Measurements from ENCODE around the gene MIS12. TPM values are rescaled to one million over a fixed set of nuclear protein-coding genes. Genes with fewer than 3 reads are reported as not detected.

The MIS12 gene
- total and polyA plus RNA-seq, 2 of the 4 experiments (the other 2 are of a cell fraction): 7.5 to 11.7 TPM

DNA sequence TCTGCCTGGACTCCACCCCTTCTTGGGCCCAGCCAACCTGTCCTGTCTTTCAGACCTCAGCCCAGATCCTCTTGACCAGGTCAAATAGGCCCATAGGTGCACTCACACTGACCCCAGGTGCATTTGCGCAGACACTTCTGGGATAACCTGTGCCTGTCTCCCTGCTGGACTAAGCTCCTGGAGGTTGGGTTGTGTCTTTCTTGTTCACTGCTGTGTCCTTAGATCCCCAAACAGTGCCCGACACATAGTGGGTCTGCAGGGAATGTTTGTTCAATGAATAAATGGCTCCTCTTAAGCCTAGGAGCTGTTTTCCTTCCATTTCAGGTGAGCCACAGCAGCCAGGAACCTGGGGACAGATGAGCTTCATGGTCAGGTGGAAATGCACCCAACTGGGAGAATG lies 49.1 kb downstream of the MIS12 start (continued):
- TF ChIP-seq BHLHE40 (IDR thresholded peaks at IDR 0.05; ENCODE audit: low read depth, low read length) (no peak), MAFK (IDR thresholded peaks at IDR 0.05; ENCODE audit: low read depth, low read length) (no peak)

DNA sequence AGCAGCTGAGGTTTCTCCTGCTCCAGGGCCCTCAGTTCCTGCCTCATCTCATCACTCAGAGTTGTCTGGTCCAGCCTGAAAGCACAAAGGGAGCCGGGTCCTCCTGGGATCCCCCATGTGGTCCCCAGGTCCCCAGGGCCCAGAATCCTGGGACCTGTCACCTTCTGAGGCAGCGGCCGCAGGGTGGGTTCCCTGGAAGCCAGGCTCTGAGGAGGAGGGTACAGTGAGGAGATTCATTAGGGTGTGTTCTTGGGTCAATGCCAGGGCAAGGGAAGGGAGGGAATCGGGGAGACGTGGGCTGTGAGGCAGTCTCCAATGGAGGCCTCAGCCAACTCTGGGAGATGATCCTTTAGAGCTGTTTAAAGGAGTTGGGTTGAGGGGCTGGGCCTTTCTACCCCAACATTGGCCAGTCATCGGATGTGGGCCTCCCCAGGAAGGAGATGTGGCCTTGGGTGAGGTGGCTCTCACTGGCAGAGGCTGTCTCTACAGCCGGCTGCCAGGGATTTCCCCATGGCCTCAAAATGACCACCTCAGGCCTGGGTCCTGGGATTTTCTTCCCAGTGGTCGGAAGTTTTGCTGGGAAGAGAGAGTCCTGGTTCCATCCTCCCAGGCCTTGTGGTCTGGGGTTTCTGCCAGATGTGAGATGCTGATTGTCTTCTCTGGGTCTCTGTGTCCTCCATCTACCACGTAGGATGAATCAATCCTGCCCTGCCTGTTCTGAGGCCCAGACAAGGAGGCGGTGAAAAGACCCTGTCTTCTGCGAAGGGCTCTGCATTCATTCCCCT lies 50.7 kb downstream of the MIS12 start:
- intact Hi-C loops (cut with micrococcal nuclease) (no loop called here), dilution Hi-C loops (cut with HindIII; ENCODE audit: low sequenced_read_pairs, unreplicated experiment) (no loop called here), in situ Hi-C loops (cut with MboI; ENCODE audit: low sequenced_read_pairs) (no loop called here)
- no peak overlapping the region for H3K9ac ChIP-seq (ENCODE audit: low read depth, low read length)
- ChIA-PET POLR2A (ENCODE audit: unreplicated experiment) (no interaction called here), CTCF (no interaction called here)
- H3K4me2 ChIP-seq (ENCODE audit: low read depth, low read length): no peak overlapping the region
- no peak overlapping the region for H4K91ac ChIP-seq (ENCODE audit: insufficient read depth, low read depth, low read length)
- no peak overlapping the region for H4K5ac ChIP-seq (ENCODE audit: low read depth, low read length)
- H3K27me3 ChIP-seq (ENCODE audit: control insufficient read depth, insufficient read depth, low read length): no peaks in the 10 kb centered on the region
- no CpG with 5 or more reads among the region's 11 CpGs for WGBS, 2 experiments (ENCODE audit: extremely low coverage in 2 of 2, insufficient read length in 1 of 2)
- TF ChIP-seq MXI1 (IDR thresholded peaks at IDR 0.05; ENCODE audit: borderline replicate concordance, low read depth, low read length) (no peak), RFX5 (IDR thresholded peaks at IDR 0.05; ENCODE audit: low read depth, low read length) (no peak), MAFK (IDR thresholded peaks at IDR 0.05; ENCODE audit: low read depth, low read length) (no peak)
- ATAC-seq (ENCODE audit: low read depth): peak; percentile 72
- H3K36me3 ChIP-seq (ENCODE audit: control insufficient read depth, insufficient read depth, low read length): peaks cover 29% of the 10 kb centered on the region
- H3K9me1 ChIP-seq (ENCODE audit: insufficient read depth, low read length): 0 out of 2 replicates have a peak, but pooled peaks cover 2% of the 10 kb centered on the region
- no peak overlapping the region for H3K14ac ChIP-seq (replicated peaks; ENCODE audit: low read depth, low read length)
- H4K20me1 ChIP-seq (ENCODE audit: insufficient read depth, low read length): no peaks in the 10 kb centered on the region
- H4K8ac ChIP-seq (ENCODE audit: low read depth in 2 of 2, low read length in 2 of 2): no peak overlapping the region
- no peak overlapping the region for H3K23ac ChIP-seq (ENCODE audit: low read depth, low read length)
- H2BK15ac ChIP-seq (ENCODE audit: low read depth, low read length): no peak overlapping the region
- no peak overlapping the region for H3K18ac ChIP-seq (ENCODE audit: low read depth, low read length)
- H3K79me1 ChIP-seq (ENCODE audit: low read depth in 1 of 2, low read length in 2 of 2): no peaks in the 10 kb centered on the region
- H3K56ac ChIP-seq (ENCODE audit: extremely low read depth, insufficient read depth, low read length): no peak overlapping the region
- no peak overlapping the region for H3K4me3 ChIP-seq (ENCODE audit: insufficient read depth, low read depth, low read length)
- no peak overlapping the region for H2AK5ac ChIP-seq (ENCODE audit: low read depth, low read length)
- H2BK5ac ChIP-seq (ENCODE audit: low read depth, low read length, poor library complexity, severe bottlenecking): no peak overlapping the region
- H3K27ac ChIP-seq (ENCODE audit: insufficient read depth, low read length): no peak overlapping the region
- H2BK20ac ChIP-seq (ENCODE audit: low read depth, low read length): no peak overlapping the region
- H3K9me3 ChIP-seq (ENCODE audit: control insufficient read depth, insufficient read depth, low read length): no peaks in the 10 kb centered on the region
- H3K4me1 ChIP-seq (ENCODE audit: control insufficient read depth, insufficient read depth, low read length): peaks cover 2% of the 10 kb centered on the region; the same call in 1 of the 2 replicates
- peak; percentile 36 for DNase-seq
- no peak overlapping the region; the same call in 1 of the 2 replicates for H3K4ac ChIP-seq (ENCODE audit: low read depth, low read length)
- H2AK9ac ChIP-seq (replicated peaks; ENCODE audit: low read depth, low read length, poor library complexity): peak overlapping the region; percentile 33
- BruUV-seq (replicated peaks): no TSS peak
- H2BK120ac ChIP-seq (ENCODE audit: low read depth, low read length): no peak overlapping the region
- no peak overlapping the region for H2AFZ ChIP-seq (replicated peaks; ENCODE audit: low read length, poor library complexity)

Measured in IMR-90 (cell line).